A673 (cell line): Measurements from ENCODE around the gene PLEKHM1.
"Not testable (repeated sequence)": the region's sequence is repeated elsewhere in the genome, so short reads cannot be mapped to it uniquely, and the experiment has no call there.

ENCODE experiments used
- CTCF ChIP-seq: fragments of 300-800, 200-600 bp; sonication (generic); conservative IDR thresholded peaks from 2 replicates; pipeline ENCODE4 v1.5.1; 2017; ENCODE audit warnings: low read depth, mild to moderate bottlenecking, antibody characterized with exemption, low read length, moderate library complexity, mixed read lengths
- EZH2 ChIP-seq: fragments of 200-600 bp; sonication (generic); IDR thresholded peaks from 2 replicates; pipeline ENCODE4 v1.6.1; 2017; ENCODE audit warnings: borderline replicate concordance, low read depth, mild to moderate bottlenecking, mixed read lengths, antibody characterized with exemption, low read length; ENCODE audit not compliant: poor library complexity, severe bottlenecking

GRCh38 chr17:45499208-45499607 is 8.7 kb upstream of the PLEKHM1 start:
- TF ChIP-seq CTCF, EZH2: not testable (repeated sequence)
